MG63 (cell line): ENCODE results near the gene EEF1AKMT4. TPM values are rescaled to one million over a fixed set of nuclear protein-coding genes. Genes with fewer than 3 reads are reported as not detected.

Source experiments
- DNase-seq: peaks from one replicate; pipeline ENCODE4 v3.0.0-alpha.2; 2020
- H3K27me3 ChIP-seq: fragments of 250-450 bp; sonication (Bioruptor Pico); 2 replicates; pipeline ENCODE4 v1.5.1; 2020; ENCODE audit warnings: mild to moderate bottlenecking, moderate library complexity
- H3K36me3 ChIP-seq: fragments of 250-450 bp; sonication (Bioruptor Pico); 2 replicates; pipeline ENCODE4 v1.5.1; 2020; ENCODE audit warnings: mild to moderate bottlenecking, moderate library complexity
- H3K4me3 ChIP-seq: fragments of 250-450 bp; sonication (Bioruptor Pico); 2 replicates; pipeline ENCODE4 v1.5.1; 2020; ENCODE audit warnings: mild to moderate bottlenecking, moderate library complexity
- H3K9me3 ChIP-seq: fragments of 250-450 bp; sonication (Bioruptor Pico); 2 replicates; pipeline ENCODE4 v1.5.1; 2020; ENCODE audit warnings: mild to moderate bottlenecking, moderate library complexity
- total RNA-seq: library from RNA; depleted of rRNA; stranded (reverse); fragments of >200 nt; shearing (Covaris generic); gene quantifications from 2 replicates; pipeline ENCODE4 v1.2.3, GENCODE V29; 2014; ENCODE audit warnings: low replicate concordance; rRNA removed

Gene EEF1AKMT4
- total RNA-seq = 5.2 and 16.0 TPM in 2 replicates

GRCh38 chr3:184249412-184250166 is at the start of gene EEF1AKMT4:
TSS of gene EEF1AKMT4 (plus strand) at chr3:184249672. CDS start at chr3:184249695, 23 bp downstream.
- Histone ChIP-seq H3K9me3 (no peaks in the 10 kb centered on the region), H3K4me3 (peak within 1 kb of the TSS; percentile 90), H3K27me3 (no peaks in the 10 kb centered on the region), H3K36me3 (peaks cover 18% of the 10 kb centered on the region)
- DNase-seq = peak; percentile 98

GRCh38 chr3:184200825-184201224 is 48.6 kb upstream of the EEF1AKMT4 start:
- DNase-seq = no peak
- H3K36me3 ChIP-seq = peaks cover 2% of the 10 kb centered on the region; the same call in 1 of the 2 replicates

GRCh38 chr3:184203526-184203925 is 45.9 kb upstream of the EEF1AKMT4 start:
- DNase-seq = no peak
- Histone ChIP-seq H3K36me3 (no peaks in the 10 kb centered on the region), H3K9me3 (no peaks in the 10 kb centered on the region), H3K27me3 (peaks cover 7% of the 10 kb centered on the region; the same call in 1 of the 2 replicates), H3K4me3 (no peak overlapping the region)

More at GRCh38 chr3:184200825-184201224, 48.6 kb upstream of the EEF1AKMT4 start:
- no peaks in the 10 kb centered on the region for H3K27me3 ChIP-seq
- H3K9me3 ChIP-seq = no peaks in the 10 kb centered on the region
- no peak overlapping the region for H3K4me3 ChIP-seq

- Histone ChIP-seq H3K4me3 (no peak overlapping the region), H3K36me3 (no peaks in the 10 kb centered on the region), H3K27me3 (peaks cover 7% of the 10 kb centered on the region; the same call in 1 of the 2 replicates), H3K9me3 (no peaks in the 10 kb centered on the region)
- no peak for DNase-seq
These were observed 40.1 kb upstream of the EEF1AKMT4 start for GRCh38 chr3:184209146-184209923.

GRCh38 chr3:184211297-184211696 is 38.2 kb upstream of the EEF1AKMT4 start:
- Histone ChIP-seq H3K27me3 (peaks cover 7% of the 10 kb centered on the region; the same call in 1 of the 2 replicates), H3K9me3 (peaks cover 3% of the 10 kb centered on the region; the same call in 1 of the 2 replicates), H3K36me3 (no peaks in the 10 kb centered on the region), H3K4me3 (no peak overlapping the region)
- no peak for DNase-seq

- DNase-seq = no peak
- Histone ChIP-seq H3K27me3 (peaks cover 5% of the 10 kb centered on the region; the same call in 1 of the 2 replicates), H3K9me3 (peaks cover 3% of the 10 kb centered on the region; the same call in 1 of the 2 replicates), H3K36me3 (no peaks in the 10 kb centered on the region), H3K4me3 (no peak overlapping the region)
These were observed 37.8 kb upstream of the EEF1AKMT4 start for GRCh38 chr3:184211718-184212117.

- H3K27me3 ChIP-seq = peaks cover 11% of the 10 kb centered on the region; the same call in 1 of the 2 replicates
- DNase-seq = no peak
- peaks cover 3% of the 10 kb centered on the region; the same call in 1 of the 2 replicates for H3K9me3 ChIP-seq
- no peaks in the 10 kb centered on the region for H3K36me3 ChIP-seq
- H3K4me3 ChIP-seq = no peak overlapping the region
These were observed 30.7 kb upstream of the EEF1AKMT4 start for GRCh38 chr3:184218814-184219213.

- H3K36me3 ChIP-seq = no peaks in the 10 kb centered on the region
- H3K27me3 ChIP-seq = peaks cover 28% of the 10 kb centered on the region
- no peak for DNase-seq
- no peak overlapping the region for H3K4me3 ChIP-seq
- no peaks in the 10 kb centered on the region for H3K9me3 ChIP-seq
These were observed 27.0 kb upstream of the EEF1AKMT4 start for GRCh38 chr3:184222521-184222920.

- H3K4me3 ChIP-seq = no peak overlapping the region
- DNase-seq = no peak
These were observed 25.5 kb upstream of the EEF1AKMT4 start for GRCh38 chr3:184223946-184224345.

GRCh38 chr3:184227481-184227935 is 22.0 kb upstream of the EEF1AKMT4 start:
- H3K27me3 ChIP-seq = peaks cover 59% of the 10 kb centered on the region
- peak; percentile 38 for DNase-seq

More at GRCh38 chr3:184223946-184224345, 25.5 kb upstream of the EEF1AKMT4 start:
- no peaks in the 10 kb centered on the region for H3K9me3 ChIP-seq
- no peaks in the 10 kb centered on the region for H3K36me3 ChIP-seq
- H3K27me3 ChIP-seq = peaks cover 38% of the 10 kb centered on the region

GRCh38 chr3:184228376-184229137 is 20.9 kb upstream of the EEF1AKMT4 start:
- Histone ChIP-seq H3K4me3 (no peak overlapping the region), H3K36me3 (no peaks in the 10 kb centered on the region), H3K9me3 (no peaks in the 10 kb centered on the region), H3K27me3 (peaks cover 59% of the 10 kb centered on the region)
- no peak for DNase-seq

More at GRCh38 chr3:184227481-184227935, 22.0 kb upstream of the EEF1AKMT4 start:
- Histone ChIP-seq H3K36me3 (no peaks in the 10 kb centered on the region), H3K9me3 (no peaks in the 10 kb centered on the region), H3K4me3 (no peak overlapping the region)

GRCh38 chr3:184229394-184230080 is 19.9 kb upstream of the EEF1AKMT4 start, which contains the start of gene VWA5B2:
TSS of gene VWA5B2 (plus strand) at chr3:184229585. CDS start at chr3:184230529, 944 bp downstream.
- peaks cover 59% of the 10 kb centered on the region for H3K27me3 ChIP-seq
- H3K9me3 ChIP-seq = no peaks in the 10 kb centered on the region
- H3K4me3 ChIP-seq = peak within 1 kb of the TSS; percentile 25
- DNase-seq = peak; percentile 71
- H3K36me3 ChIP-seq = no peaks in the 10 kb centered on the region

GRCh38 chr3:184230081-184230602 is 19.3 kb upstream of the EEF1AKMT4 start:
- H3K4me3 ChIP-seq = peak overlapping the region; percentile 25; the same call in 1 of the 2 replicates
- no peak for DNase-seq

GRCh38 chr3:184230603-184231528 is 18.6 kb upstream of the EEF1AKMT4 start:
- Histone ChIP-seq H3K4me3 (no peak overlapping the region), H3K9me3 (no peaks in the 10 kb centered on the region), H3K27me3 (peaks cover 52% of the 10 kb centered on the region), H3K36me3 (no peaks in the 10 kb centered on the region)
- DNase-seq = no peak

More at GRCh38 chr3:184230081-184230602, 19.3 kb upstream of the EEF1AKMT4 start:
- no peaks in the 10 kb centered on the region for H3K9me3 ChIP-seq
- H3K36me3 ChIP-seq = no peaks in the 10 kb centered on the region
- H3K27me3 ChIP-seq = peaks cover 55% of the 10 kb centered on the region
